ENCODE measurements around the gene ZDHHC17. TPM values are rescaled to one million over a fixed set of nuclear protein-coding genes. Genes with fewer than 3 reads are reported as not detected.

Gene ZDHHC17
- total and polyA plus RNA-seq, 4 donors = 3.4 to 91.2 (median 15.2) TPM

- no peak overlapping the region for H3K9ac ChIP-seq (ENCODE audit: low read depth in 1 of 2, low read length in 2 of 2)
- WGBS = 90% methylated on average over 6 of the region's 6 CpGs
- H3K4me3 ChIP-seq (ENCODE audit: low read depth in 1 of 3, low read length in 3 of 3) = no peak overlapping the region
- peaks cover 0 to 15% (median 4%) of the 10 kb centered on the region in 4 donors for H3K4me1 ChIP-seq (ENCODE audit: control insufficient read depth in 4 of 4, insufficient read depth in 4 of 4, low read length in 3 of 4)
- no peaks in the 10 kb centered on the region for H3K36me3 ChIP-seq (ENCODE audit: control insufficient read depth in 4 of 4, insufficient read depth in 3 of 4, low read depth in 1 of 4, low read length in 3 of 4)
- H3K27ac ChIP-seq (ENCODE audit: low read depth in 1 of 2, low read length in 2 of 2) = no peak overlapping the region
- no peaks in the 10 kb centered on the region for H3K27me3 ChIP-seq (ENCODE audit: control insufficient read depth in 4 of 4, insufficient read depth in 4 of 4, low read length in 3 of 4)
- H3K9me3 ChIP-seq (ENCODE audit: control insufficient read depth in 4 of 4, low read length in 3 of 4) = no peaks in the 10 kb centered on the region
- no peak for TF ChIP-seq REST (IDR thresholded peaks at IDR 0.05)
- TF ChIP-seq HNF4A (conservative IDR thresholded peaks at IDR 0.05) = no peak
- TF ChIP-seq FOXA1 (IDR thresholded peaks at IDR 0.05) = no peak
- no peak for TF ChIP-seq FOXA2 (IDR thresholded peaks at IDR 0.05)
- no peak for TF ChIP-seq TAF1 (conservative IDR thresholded peaks at IDR 0.05)
- no peak for TF ChIP-seq CTCF (IDR thresholded peaks at IDR 0.05; ENCODE audit: low read depth, low read length, missing input control)
- TF ChIP-seq ZBTB33 (IDR thresholded peaks at IDR 0.05) = no peak
- no peak for TF ChIP-seq EGR1 (IDR thresholded peaks at IDR 0.05; ENCODE audit: low read depth in 2 of 2)
- no peak for TF ChIP-seq MAX (IDR thresholded peaks at IDR 0.05)
- no peak for TF ChIP-seq RXRA (IDR thresholded peaks at IDR 0.05)
- TF ChIP-seq NR2F2 (IDR thresholded peaks at IDR 0.05) = no peak
- no peak for TF ChIP-seq JUND (IDR thresholded peaks at IDR 0.05)
- TF ChIP-seq GABPA (IDR thresholded peaks at IDR 0.05 in 1 of 2, conservative IDR thresholded peaks at IDR 0.05 in 1 of 2) = no peak
- TF ChIP-seq YY1 (IDR thresholded peaks at IDR 0.05) = no peak
- TF ChIP-seq HNF4G (IDR thresholded peaks at IDR 0.05) = no peak
- no peak for TF ChIP-seq ATF3 (IDR thresholded peaks at IDR 0.05)
- TF ChIP-seq RAD21 (IDR thresholded peaks at IDR 0.05) = no peak
- DNase-seq (ENCODE audit: low spot score) = no peak
These were observed 119.2 kb downstream of the ZDHHC17 start for GRCh38 chr12:76883151-76883550.

GRCh38 chr12:76883811-76884210, 119.9 kb downstream of the ZDHHC17 start:
- H3K9me3 ChIP-seq (ENCODE audit: control insufficient read depth in 4 of 4, low read length in 3 of 4) = no peaks in the 10 kb centered on the region
- peaks cover 0 to 11% (median 2%) of the 10 kb centered on the region in 4 donors for H3K4me1 ChIP-seq (ENCODE audit: control insufficient read depth in 4 of 4, insufficient read depth in 4 of 4, low read length in 3 of 4)
- no peaks in the 10 kb centered on the region for H3K27me3 ChIP-seq (ENCODE audit: control insufficient read depth in 4 of 4, insufficient read depth in 4 of 4, low read length in 3 of 4)
- H3K4me3 ChIP-seq (ENCODE audit: low read depth in 1 of 3, low read length in 3 of 3) = no peak overlapping the region
- H3K9ac ChIP-seq (ENCODE audit: low read depth in 1 of 2, low read length in 2 of 2) = no peak overlapping the region
- H3K27ac ChIP-seq (ENCODE audit: low read depth in 1 of 2, low read length in 2 of 2) = no peak overlapping the region
- WGBS = 76% methylated on average over 2 of the region's 2 CpGs
- H3K36me3 ChIP-seq (ENCODE audit: control insufficient read depth in 4 of 4, insufficient read depth in 3 of 4, low read depth in 1 of 4, low read length in 3 of 4) = no peaks in the 10 kb centered on the region
- no peak for DNase-seq (ENCODE audit: low spot score)
- no peak for TF ChIP-seq SP1 (IDR thresholded peaks at IDR 0.05)
- TF ChIP-seq EGR1 (IDR thresholded peaks at IDR 0.05; ENCODE audit: low read depth in 2 of 2) = no peak
- TF ChIP-seq RXRA (IDR thresholded peaks at IDR 0.05) = peak in 1 of 2 donors; percentile 16
- no peak for TF ChIP-seq YY1 (IDR thresholded peaks at IDR 0.05)
- peak; percentile 62 for TF ChIP-seq NR2F2 (IDR thresholded peaks at IDR 0.05)
- no peak for TF ChIP-seq ZBTB33 (IDR thresholded peaks at IDR 0.05)
- no peak for TF ChIP-seq RAD21 (IDR thresholded peaks at IDR 0.05)
- peak in 1 of 2 donors; percentile 5 for TF ChIP-seq JUND (IDR thresholded peaks at IDR 0.05)

Measured in liver (tissue), 9 donors.